RWPE2 (cell line): ENCODE measurements around the gene CCDC194.

ENCODE experiments used
- ATAC-seq: fragments of 200-7000 bp; cut with Tn5 transposase; 3 replicates; pipeline ENCODE4 v1.9.1; 2021; ENCODE audit warnings: low read depth
- DNase-seq: peaks from one replicate; pipeline ENCODE4 v3.0.0-alpha.2; 2020; ENCODE audit warnings: low spot score
- H3K27ac ChIP-seq: fragments of 450-650 bp; 2 replicates; pipeline ENCODE4 v1.5.1; 2017; ENCODE audit warnings: mild to moderate bottlenecking; ENCODE audit not compliant: poor library complexity, severe bottlenecking
- H3K27me3 ChIP-seq: fragments of 250-450 bp; sonication (Bioruptor Pico); 2 replicates; pipeline ENCODE4 v1.5.1; 2021; ENCODE audit warnings: mild to moderate bottlenecking, moderate library complexity; ENCODE audit not compliant: insufficient read depth, poor library complexity, severe bottlenecking
- H3K36me3 ChIP-seq: fragments of 250-450 bp; sonication (Bioruptor Pico); 2 replicates; pipeline ENCODE4 v1.5.1; 2020; ENCODE audit warnings: low read depth, mild to moderate bottlenecking, moderate library complexity
- H3K4me1 ChIP-seq: fragments of 250-450 bp; sonication (Bioruptor Pico); 2 replicates; pipeline ENCODE4 v1.5.1; 2021; ENCODE audit warnings: mild to moderate bottlenecking, moderate library complexity; ENCODE audit not compliant: insufficient read depth, poor library complexity, severe bottlenecking
- H3K4me3 ChIP-seq: fragments of 250-450 bp; sonication (Bioruptor Pico); 2 replicates; pipeline ENCODE4 v1.5.1; 2021; ENCODE audit warnings: mild to moderate bottlenecking, moderate library complexity; ENCODE audit not compliant: severe bottlenecking
- H3K9me3 ChIP-seq: fragments of 250-450 bp; sonication (Bioruptor Pico); 2 replicates; pipeline ENCODE4 v1.5.1; 2021; ENCODE audit warnings: mild to moderate bottlenecking, moderate library complexity; ENCODE audit not compliant: severe bottlenecking
- CTCF ChIP-seq: fragments of 450-650 bp; IDR thresholded peaks from one replicate; pipeline ENCODE4 v1.5.1; 2017; ENCODE audit warnings: mild to moderate bottlenecking, moderate library complexity; ENCODE audit not compliant: poor library complexity, severe bottlenecking

CCDC194 gene

GRCh38 chr19:17393914-17394313 is at the start of gene CCDC194:
TSS of gene CCDC194 (minus strand) at chr19:17394196. CDS start at chr19:17394158, 38 bp downstream.
- Histone ChIP-seq H3K9me3 (no peaks in the 10 kb centered on the region), H3K4me1 (no peaks in the 10 kb centered on the region), H3K36me3 (no peaks in the 10 kb centered on the region), H3K27ac (no peak within 1 kb of the TSS), H3K27me3 (no peaks in the 10 kb centered on the region), H3K4me3 (no peak within 1 kb of the TSS)
- no peak for TF ChIP-seq CTCF
- ATAC-seq (no peak), DNase-seq (no peak)

GRCh38 chr19:17441241-17442021 is 47.4 kb upstream of the CCDC194 start:
- peaks cover 3% of the 10 kb centered on the region for H3K4me1 ChIP-seq
- H3K27ac ChIP-seq = no peak overlapping the region
- H3K27me3 ChIP-seq = no peaks in the 10 kb centered on the region
- H3K36me3 ChIP-seq = no peaks in the 10 kb centered on the region
- peak; percentile 62 for TF ChIP-seq CTCF
- no peak overlapping the region for H3K4me3 ChIP-seq
- H3K9me3 ChIP-seq = peaks cover 2% of the 10 kb centered on the region
- DNase-seq = no peak
- ATAC-seq = peak; percentile 27; the same call in 2 of the 3 replicates

DNA sequence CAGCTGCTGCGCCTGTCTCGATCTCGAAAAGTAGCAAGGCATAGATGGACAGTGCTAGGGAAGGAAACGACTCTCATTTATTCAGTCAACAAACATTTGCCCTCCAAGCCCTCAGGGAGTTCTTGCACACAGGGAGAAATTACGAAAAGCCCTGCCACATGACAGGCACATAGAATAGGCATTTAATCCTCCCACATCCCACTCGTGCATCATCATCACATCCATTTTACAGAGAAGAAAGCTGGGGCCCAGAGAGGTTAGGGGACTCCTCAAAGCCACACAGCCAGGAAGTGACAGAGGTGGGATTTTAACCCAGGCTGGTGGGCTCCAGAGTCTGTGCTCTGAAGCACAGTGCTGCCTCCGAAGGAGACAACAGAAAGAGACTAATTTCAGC is 42.9 kb upstream of the CCDC194 start:
- H3K36me3 ChIP-seq = no peaks in the 10 kb centered on the region
- peaks cover 2% of the 10 kb centered on the region for H3K4me1 ChIP-seq
- no peak for ATAC-seq
- no peak overlapping the region for H3K4me3 ChIP-seq
- DNase-seq = no peak
- no peaks in the 10 kb centered on the region for H3K27me3 ChIP-seq
- TF ChIP-seq CTCF = no peak
- no peak overlapping the region for H3K27ac ChIP-seq
- H3K9me3 ChIP-seq = no peaks in the 10 kb centered on the region

DNA sequence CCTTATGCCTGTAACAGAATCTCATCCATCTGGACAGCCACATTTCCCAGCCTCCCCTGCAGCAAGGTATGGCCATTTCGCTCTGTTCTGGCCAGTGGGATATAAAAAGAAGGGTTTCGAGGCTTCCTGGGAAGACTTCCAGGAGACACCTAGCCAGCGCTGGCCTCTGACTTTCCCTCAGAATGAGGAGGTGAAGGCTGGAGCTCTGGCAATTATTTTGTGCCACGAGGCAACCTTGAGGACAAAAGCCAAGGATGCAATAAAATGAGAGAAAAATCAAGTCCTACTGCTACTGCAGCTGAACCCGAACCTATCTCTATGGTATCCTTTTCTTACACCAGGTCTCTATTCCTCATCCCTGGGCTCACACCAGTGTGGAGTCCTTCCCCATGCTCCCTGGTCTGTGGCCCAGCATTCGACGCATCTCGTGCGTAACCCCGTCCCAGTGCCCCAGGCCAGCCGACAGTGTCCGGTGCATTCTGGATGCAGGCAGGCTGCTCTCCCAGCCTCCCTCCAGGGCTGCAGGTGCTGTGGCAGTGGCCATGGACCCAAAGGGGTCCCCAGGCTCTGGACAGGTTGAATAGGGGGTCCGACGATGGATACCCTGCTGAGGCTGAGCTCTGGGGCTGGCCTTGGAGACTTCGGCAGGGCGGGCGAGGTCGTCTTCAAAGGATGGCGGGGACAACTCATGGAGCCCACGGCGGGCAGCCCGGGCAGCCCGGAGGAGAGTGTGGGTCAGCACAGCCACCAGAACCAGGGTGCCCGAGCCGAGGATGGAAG is 42.3 kb upstream of the CCDC194 start:
- Histone ChIP-seq H3K36me3 (no peaks in the 10 kb centered on the region), H3K27ac (no peak overlapping the region), H3K4me3 (no peak overlapping the region), H3K27me3 (no peaks in the 10 kb centered on the region), H3K9me3 (no peaks in the 10 kb centered on the region), H3K4me1 (no peaks in the 10 kb centered on the region)
- no peak for ATAC-seq
- TF ChIP-seq CTCF = no peak
- no peak for DNase-seq
